ENCODE data around the gene INPP4B. TPM values are rescaled to one million over a fixed set of nuclear protein-coding genes. Genes with fewer than 3 reads are reported as not detected.

INPP4B gene
- total RNA-seq, 1 experiment from 2014 or later, result 0.07 TPM

GRCh38 chr4:142341268-142341667, 504.8 kb downstream of the INPP4B start:
- Histone ChIP-seq H3K79me1 (ENCODE audit: insufficient read depth, low read depth, low read length, poor library complexity, severe bottlenecking) (no peaks in the 10 kb centered on the region), H3K18ac (ENCODE audit: insufficient read length, low read depth, low read length) (no peak overlapping the region), H2BK15ac (ENCODE audit: low read depth, low read length) (no peak overlapping the region), H2AFZ (ENCODE audit: low read length) (no peak overlapping the region), H3K9me3 (ENCODE audit: control insufficient read depth, low read depth, low read length) (no peaks in the 10 kb centered on the region), H3T11ph (ENCODE audit: low read length) (no peak overlapping the region), H3K23ac (ENCODE audit: insufficient read length, low read depth, low read length) (no peak overlapping the region), H3K4me2 (ENCODE audit: insufficient read depth, insufficient read length, low read length) (no peak overlapping the region), H2BK5ac (ENCODE audit: insufficient read length, low read length) (no peak overlapping the region), H4K20me1 (ENCODE audit: control insufficient read depth, insufficient read depth, insufficient read length) (no peaks in the 10 kb centered on the region), H4K8ac (replicated peaks; ENCODE audit: insufficient read length, low read depth, low read length) (no peak overlapping the region), H2BK12ac (ENCODE audit: insufficient read length, low read depth, low read length) (no peak overlapping the region), H3K79me2 (ENCODE audit: insufficient read depth, low read length) (no peaks in the 10 kb centered on the region), H4K91ac (ENCODE audit: insufficient read length, low read depth, low read length) (no peak overlapping the region), H3K9ac (ENCODE audit: extremely low read depth, insufficient read length, low read length) (no peak overlapping the region), H2BK120ac (ENCODE audit: low read depth, low read length, poor library complexity, severe bottlenecking) (no peak overlapping the region), H3K56ac (ENCODE audit: insufficient read length, low read depth, low read length) (no peak overlapping the region), H3K23me2 (ENCODE audit: insufficient read length, low read depth, low read length, poor library complexity, severe bottlenecking) (no peaks in the 10 kb centered on the region), H3K27me3 (ENCODE audit: insufficient read depth, low read length) (no peaks in the 10 kb centered on the region), H3K4ac (ENCODE audit: low read depth, low read length) (no peak overlapping the region), H3K4me1 (ENCODE audit: insufficient read depth, low read length) (no peaks in the 10 kb centered on the region), H3K27ac (ENCODE audit: insufficient read length, low read depth, low read length) (no peak overlapping the region), H3K14ac (ENCODE audit: insufficient read depth, low read length) (no peak overlapping the region), H2BK20ac (ENCODE audit: low read depth, low read length, poor library complexity, severe bottlenecking) (no peak overlapping the region), H4K5ac (ENCODE audit: insufficient read length, low read depth, low read length) (no peak overlapping the region), H2AK5ac (ENCODE audit: insufficient read length, low read length) (no peak overlapping the region)
- DNase-seq, result no peak
- no peak for TF ChIP-seq CTCF (conservative IDR thresholded peaks at IDR 0.05)
- Mint-ChIP-seq H3K4me3 (no peak overlapping the region), H3K27ac (no peak overlapping the region), H3K4me1 (peaks cover 0 to 6% of the 10 kb centered on the region in 2 experiments; a peak in 1 of 4 replicates), H3K36me3 (ENCODE audit: insufficient read depth in 1 of 3, low read depth in 3 of 3) (peaks cover 0 to under 1% (median 0%) of the 10 kb centered on the region in 3 experiments; a peak in 1 of 7 replicates), H3K9me3 (no peaks in the 10 kb centered on the region; a peak in 1 of 5 replicates), H3K27me3 (ENCODE audit: low read depth) (no peaks in the 10 kb centered on the region)
- no CpG with 5 or more reads among the region's 4 CpGs for WGBS (ENCODE audit: extremely low coverage, insufficient read length, low lambda C conversion rate)

Measured in H9 (cell line).